Smooth muscle cell (in vitro differentiated cells): ENCODE measurements around the gene SIVA1. TPM values are rescaled to one million over a fixed set of nuclear protein-coding genes. Genes with fewer than 3 reads are reported as not detected.

Experiments used
- DNase-seq: peaks from one replicate; lab custom pipeline; 2025; ENCODE audit not compliant: unreplicated experiment; lab: John Stamatoyannopoulos, UW
- H2AFZ ChIP-seq: fragments of 200-600 bp; sonication (generic); 2 replicates; pipeline ENCODE4 v1.6.0; 2016; ENCODE audit warnings: antibody characterized with exemption, low read depth, mild to moderate bottlenecking
- H3F3A ChIP-seq: fragments of 200-600 bp; sonication (generic); 2 replicates; pipeline ENCODE4 v1.6.0; 2017; ENCODE audit warnings: antibody characterized with exemption, low read depth
- H3K27ac ChIP-seq: fragments of 200-600 bp; sonication (generic); 2 replicates; pipeline ENCODE4 v1.5.1; 2016; ENCODE audit warnings: low read depth, mild to moderate bottlenecking
- H3K27me3 ChIP-seq: fragments of 200-600 bp; sonication (generic); 2 replicates; pipeline ENCODE4 v1.6.1; 2016; ENCODE audit warnings: low read depth, mild to moderate bottlenecking
- H3K36me3 ChIP-seq: fragments of 200-600 bp; sonication (generic); 2 replicates; pipeline ENCODE4 v1.5.1; 2016; ENCODE audit warnings: low read depth
- H3K4me1 ChIP-seq: fragments of 200-600 bp; sonication (generic); 2 replicates; pipeline ENCODE4 v1.5.1; 2016; ENCODE audit warnings: low read depth
- H3K4me2 ChIP-seq: fragments of 200-600 bp; sonication (generic); 2 replicates; pipeline ENCODE4 v1.6.0; 2016; ENCODE audit warnings: mild to moderate bottlenecking
- H3K4me3 ChIP-seq: fragments of 200-600 bp; sonication (generic); 2 replicates; pipeline ENCODE4 v1.5.1; 2016; ENCODE audit warnings: mild to moderate bottlenecking
- H3K79me2 ChIP-seq: fragments of 200-600 bp; sonication (generic); 2 replicates; pipeline ENCODE4 v1.6.0; 2016; ENCODE audit warnings: low read depth, mild to moderate bottlenecking
- H3K9ac ChIP-seq: fragments of 200-600 bp; sonication (generic); 2 replicates; pipeline ENCODE4 v1.6.0; 2016; ENCODE audit warnings: low read depth
- H3K9me3 ChIP-seq: fragments of 200-600 bp; sonication (generic); replicated peaks from 2 replicates; pipeline ENCODE4 v1.5.1; 2016; ENCODE audit warnings: low read depth
- H4K20me1 ChIP-seq: fragments of 200-600 bp; sonication (generic); 2 replicates; pipeline ENCODE4 v1.6.0; 2016; ENCODE audit warnings: low read depth
- CTCF ChIP-seq: fragments of 200-600 bp; sonication (generic); IDR thresholded peaks from 2 replicates; pipeline ENCODE4 v1.5.1; 2017; ENCODE audit warnings: borderline replicate concordance, mild to moderate bottlenecking, antibody characterized with exemption; ENCODE audit not compliant: insufficient read depth, poor library complexity, severe bottlenecking
- WGBS: methylation state at CpG from one replicate; pipeline ENCODE4 v1.1.7; 2016; ENCODE audit warnings: low lambda C conversion rate; 5-methylcytosine and 5-hydroxymethylcytosine counted together
- polyA plus RNA-seq: library from polyadenylated mRNA; unstranded; fragments of >200 nt; fragmentation: Nextera tagmentation; extraction: Ambion mirVana; gene quantifications from 2 replicates; pipeline ENCODE4 v1.2.1, GENCODE V29; 2016
- total RNA-seq: library from RNA; depleted of rRNA; stranded (reverse); fragments of >200 nt; gene quantifications from 2 replicates; pipeline ENCODE4 v1.2.3, GENCODE V29; 2014

The SIVA1 gene
- total and polyA plus RNA-seq, 2 experiments from 2014 or later = 78.5 to 118 TPM

DNA sequence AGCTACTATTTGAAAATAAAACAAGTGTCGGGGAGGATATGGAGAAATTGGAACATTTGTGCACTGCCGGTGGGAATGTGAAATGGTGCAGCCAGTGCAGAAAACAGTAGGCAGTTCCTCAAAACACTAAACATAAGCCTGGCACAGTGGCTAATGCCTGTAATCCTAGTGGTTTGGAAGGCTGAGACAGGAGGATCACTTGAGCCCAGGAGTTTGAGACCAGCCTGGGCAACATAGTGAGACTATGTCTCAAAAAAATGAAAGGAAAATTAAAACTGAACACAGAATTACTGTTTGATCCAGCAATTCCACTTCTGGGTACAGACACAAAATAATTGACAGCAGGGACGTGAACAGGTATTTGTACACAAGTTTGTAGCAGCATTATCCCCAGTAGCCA, 12.6 kb downstream of the SIVA1 start:
- no peak overlapping the region for H3K4me2 ChIP-seq
- DNase-seq = no peak

DNA sequence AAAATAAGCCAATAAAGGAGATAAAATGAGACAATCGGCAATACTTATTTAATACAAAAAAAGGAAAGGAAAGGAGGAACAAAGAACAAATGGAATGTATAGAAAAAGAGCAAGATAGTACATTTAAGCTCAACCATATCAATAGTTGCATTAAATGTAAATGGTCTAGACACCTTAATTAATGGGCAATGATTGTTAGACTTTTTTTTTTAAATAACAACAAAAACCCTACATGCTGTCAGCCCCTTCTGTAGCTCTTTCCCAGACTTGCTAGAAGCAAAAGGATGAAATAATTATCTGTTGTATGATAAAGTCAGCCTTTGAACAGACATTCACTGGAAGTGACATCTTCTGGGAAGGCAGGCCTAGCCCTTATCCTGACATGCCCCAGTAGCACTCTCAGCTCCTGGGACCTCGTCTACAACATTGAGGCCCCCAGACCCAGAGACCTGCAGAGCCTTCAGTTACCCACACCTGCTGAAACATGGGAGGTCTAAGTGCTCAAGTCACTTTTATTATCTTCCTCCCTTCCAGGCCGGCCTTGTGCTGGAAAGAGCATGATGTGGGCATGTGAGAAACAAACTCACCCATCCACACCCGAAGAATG, 13.4 kb downstream of the SIVA1 start:
- H3K27ac ChIP-seq = no peak overlapping the region
- no peak overlapping the region for H3K4me3 ChIP-seq
- TF ChIP-seq CTCF = no peak
- DNase-seq = no peak
- peaks cover 5% of the 10 kb centered on the region for H3K4me1 ChIP-seq
- H3K4me2 ChIP-seq = no peak overlapping the region
- H3K36me3 ChIP-seq = no peaks in the 10 kb centered on the region
- H3F3A ChIP-seq = peaks cover 5% of the 10 kb centered on the region
- no peak overlapping the region for H3K9ac ChIP-seq
- H3K27me3 ChIP-seq = no peaks in the 10 kb centered on the region
- 91% methylated on average over 4 of the region's 4 CpGs for WGBS
- no peaks in the 10 kb centered on the region for H4K20me1 ChIP-seq
- H3K79me2 ChIP-seq = no peaks in the 10 kb centered on the region
- no peaks in the 10 kb centered on the region for H3K9me3 ChIP-seq
- no peak overlapping the region for H2AFZ ChIP-seq

More for the DNA sequence above, 12.6 kb downstream of the SIVA1 start:
- Histone ChIP-seq H2AFZ (no peak overlapping the region), H3K27ac (no peak overlapping the region), H3K4me1 (peaks cover 5% of the 10 kb centered on the region), H3K79me2 (no peaks in the 10 kb centered on the region), H3K9me3 (no peaks in the 10 kb centered on the region), H3K27me3 (no peaks in the 10 kb centered on the region), H4K20me1 (peaks cover 3% of the 10 kb centered on the region), H3K4me3 (no peak overlapping the region), H3F3A (peaks cover 5% of the 10 kb centered on the region), H3K9ac (no peak overlapping the region), H3K36me3 (no peaks in the 10 kb centered on the region)
- no peak for TF ChIP-seq CTCF
- 94% methylated on average over 3 of the region's 3 CpGs for WGBS

DNA sequence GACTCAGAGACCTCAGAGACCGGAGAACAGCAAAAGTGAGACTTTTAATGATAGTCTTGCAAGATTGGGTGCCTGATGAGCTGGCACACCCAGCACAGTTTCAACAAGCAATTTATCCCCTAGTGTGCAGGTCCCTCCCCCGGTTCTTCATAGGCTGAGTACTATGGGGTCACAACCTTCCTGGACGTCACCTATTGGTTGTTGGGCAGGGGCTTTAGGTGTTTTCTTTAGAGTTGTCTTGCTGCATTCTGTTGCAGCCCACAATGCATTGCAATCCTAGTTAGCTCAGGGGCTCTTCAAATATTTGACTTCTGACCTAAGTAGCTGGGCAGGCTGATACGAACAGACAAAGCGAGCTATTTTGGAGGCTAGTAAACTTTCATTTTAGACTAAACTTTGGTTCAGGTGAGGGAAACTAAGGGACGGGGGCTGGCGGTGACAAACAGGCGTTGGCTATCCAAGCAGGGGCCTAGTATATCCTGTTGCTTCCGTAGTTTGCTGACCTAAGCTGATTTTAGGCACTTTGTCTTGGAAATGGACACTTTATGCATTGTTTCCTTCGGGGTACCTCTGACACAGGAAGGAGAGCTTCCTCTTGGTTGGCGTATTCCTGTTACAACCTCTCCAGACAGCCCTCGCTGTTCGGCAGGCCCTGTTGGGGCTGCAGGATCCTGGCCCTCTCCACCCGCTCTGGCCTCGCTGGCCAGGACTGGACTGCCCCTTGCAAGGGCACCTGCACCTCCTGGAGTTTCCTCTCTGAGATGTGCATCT, 14.1 kb downstream of the SIVA1 start:
- H3F3A ChIP-seq = peaks cover 5% of the 10 kb centered on the region
- no peak for TF ChIP-seq CTCF
- no peaks in the 10 kb centered on the region for H4K20me1 ChIP-seq
- no peak overlapping the region for H3K4me3 ChIP-seq
- peaks cover 5% of the 10 kb centered on the region for H3K4me1 ChIP-seq
- H3K9ac ChIP-seq = no peak overlapping the region
- H3K36me3 ChIP-seq = no peaks in the 10 kb centered on the region
- WGBS = 94% methylated on average over 15 of the region's 15 CpGs
- no peak for DNase-seq
- H3K4me2 ChIP-seq = no peak overlapping the region
- H3K9me3 ChIP-seq = no peaks in the 10 kb centered on the region
- H3K79me2 ChIP-seq = no peaks in the 10 kb centered on the region
- no peaks in the 10 kb centered on the region for H3K27me3 ChIP-seq
- no peak overlapping the region for H2AFZ ChIP-seq
- H3K27ac ChIP-seq = no peak overlapping the region

DNA sequence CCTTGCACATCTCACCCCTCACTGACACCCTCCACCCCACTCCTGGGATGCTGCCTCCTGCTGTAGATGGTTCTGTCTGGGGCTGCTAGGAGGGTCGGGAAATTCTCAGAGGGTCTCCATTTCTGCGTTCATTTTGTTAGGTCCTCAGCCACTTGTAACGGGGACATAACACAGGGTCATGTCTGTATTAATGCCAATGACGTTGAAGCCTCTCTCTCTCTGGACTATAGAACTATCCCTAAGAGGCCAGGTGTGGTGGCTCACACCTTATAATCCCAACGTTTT, 14.6 kb downstream of the SIVA1 start:
- Histone ChIP-seq H3K4me3 (no peak overlapping the region), H3K27ac (no peak overlapping the region), H4K20me1 (no peaks in the 10 kb centered on the region), H3K79me2 (no peaks in the 10 kb centered on the region), H3K9ac (no peak overlapping the region), H3K9me3 (no peaks in the 10 kb centered on the region), H3K27me3 (no peaks in the 10 kb centered on the region), H3F3A (peaks cover 5% of the 10 kb centered on the region), H3K4me2 (no peak overlapping the region), H2AFZ (no peak overlapping the region), H3K4me1 (peaks cover 5% of the 10 kb centered on the region), H3K36me3 (no peaks in the 10 kb centered on the region)
- no peak for DNase-seq
- WGBS = 90% methylated on average over 5 of the region's 5 CpGs
- no peak for TF ChIP-seq CTCF
